Thyroid gland (tissue), 4 donors: Measurements from ENCODE around the gene OR4N5. TPM values are rescaled to one million over a fixed set of nuclear protein-coding genes. Genes with fewer than 3 reads are reported as not detected.

ENCODE experiments used
- DNase-seq, 2 donors: peaks; one replicate each; pipeline ENCODE4 v3.0.0-alpha.2; 2019
- H3K27ac ChIP-seq, 3 donors: fragments of 200-600 bp; sonication (generic); 1 replicate in 2 of 3; 2 replicates in 1 of 3; pipeline ENCODE4 v1.5.1; 2016 to 2019; ENCODE audit warnings: mild to moderate bottlenecking in 1 of 3, moderate library complexity in 1 of 3
- H3K27me3 ChIP-seq: fragments of 200-600 bp; sonication (generic); one replicate; pipeline ENCODE4 v1.5.1; 2019
- H3K36me3 ChIP-seq, 2 donors: fragments of 200-600 bp; sonication (generic); one replicate each; pipeline ENCODE4 v1.5.1; 2016 to 2019
- H3K4me1 ChIP-seq, 2 donors: fragments of 200-600 bp; sonication (generic); one replicate each; pipeline ENCODE4 v1.5.1; 2017 to 2019
- H3K4me3 ChIP-seq, 3 donors: fragments of 200-600 bp; sonication (generic); replicated peaks in 1 of 3; 1 replicate in 2 of 3; 2 replicates in 1 of 3; pipeline ENCODE4 v1.5.1; 2016; ENCODE audit warnings: mild to moderate bottlenecking in 1 of 3
- H3K9me3 ChIP-seq: fragments of 200-600 bp; sonication (generic); one replicate; pipeline ENCODE4 v1.5.1; 2017
- CTCF ChIP-seq, 6 experiments: fragments of 200-600 bp in 3 of 6; fragments of 450-650 bp in 3 of 6; sonication (generic) in 3 of 6; IDR thresholded peaks; one replicate each; pipeline ENCODE4 v1.5.1; 2016 to 2019; ENCODE audit warnings: antibody characterized with exemption in 6 of 6, mild to moderate bottlenecking in 2 of 6, inconsistent platforms in 1 of 6, moderate library complexity in 1 of 6
- POLR2A ChIP-seq, 2 donors: fragments of 450-650 bp; IDR thresholded peaks; one replicate each; pipeline ENCODE4 v1.6.1; 2017; ENCODE audit warnings: antibody characterized with exemption in 2 of 2, mild to moderate bottlenecking in 2 of 2, moderate library complexity in 1 of 2
- WGBS, 2 donors: methylation state at CpG; one replicate each; pipeline ENCODE4 v1.1.5; 2017; 5-methylcytosine and 5-hydroxymethylcytosine counted together
- intact Hi-C: fragments of 100-400 bp; cut with DNase I; formaldehyde crosslinking; loops from one replicate; pipeline ENCODE4 v1.15.1; 2023
- total RNA-seq, 4 donors: library from RNA; depleted of rRNA; stranded (reverse); fragments of >200 nt; gene quantifications; one replicate each; pipeline ENCODE4 v1.2.3, GENCODE V29; 2016

Gene OR4N5
- total RNA-seq, 4 donors from 2014 or later = not detected

- H3K9me3 ChIP-seq = no peaks in the 10 kb centered on the region
- no peak for DNase-seq
- H3K4me1 ChIP-seq = no peaks in the 10 kb centered on the region
- TF ChIP-seq CTCF (IDR thresholded peaks at IDR 0.05) = no peak
- TF ChIP-seq POLR2A (IDR thresholded peaks at IDR 0.05) = no peak
- H3K27me3 ChIP-seq = no peaks in the 10 kb centered on the region
- WGBS, 2 donors = 81% methylated on average over 3 of the region's 3 CpGs
- no peaks in the 10 kb centered on the region for H3K36me3 ChIP-seq
- no peak overlapping the region for H3K4me3 ChIP-seq
- intact Hi-C loops = no loop called here
- no peak overlapping the region for H3K27ac ChIP-seq
Measured at GRCh38 chr14:20112321-20112720, 26.3 kb upstream of the OR4N5 start.

- Histone ChIP-seq H3K27me3 (no peaks in the 10 kb centered on the region), H3K36me3 (no peaks in the 10 kb centered on the region), H3K9me3 (no peaks in the 10 kb centered on the region), H3K4me3 (no peak overlapping the region), H3K4me1 (no peaks in the 10 kb centered on the region), H3K27ac (no peak overlapping the region)
- DNase-seq = no peak
- TF ChIP-seq CTCF (IDR thresholded peaks at IDR 0.05) (no peak), POLR2A (IDR thresholded peaks at IDR 0.05) (no peak)
- intact Hi-C loops = no loop called here
- 46 to 58% methylated on average over 1 of the region's 1 CpG for WGBS, 2 donors
Measured at GRCh38 chr14:20116748-20117147, 21.9 kb upstream of the OR4N5 start.

GRCh38 chr14:20118795-20119194 lies 19.8 kb upstream of the OR4N5 start:
- TF ChIP-seq POLR2A (IDR thresholded peaks at IDR 0.05) (no peak), CTCF (IDR thresholded peaks at IDR 0.05) (no peak)
- H3K27ac ChIP-seq = no peak overlapping the region
- no peaks in the 10 kb centered on the region for H3K27me3 ChIP-seq
- H3K4me3 ChIP-seq = no peak overlapping the region
- no peak for DNase-seq
- no peaks in the 10 kb centered on the region for H3K9me3 ChIP-seq
- H3K36me3 ChIP-seq = no peaks in the 10 kb centered on the region
- 78 to 81% methylated on average over 5 of the region's 5 CpGs for WGBS, 2 donors
- H3K4me1 ChIP-seq = no peaks in the 10 kb centered on the region
- intact Hi-C loops = no loop called here

GRCh38 chr14:20143911-20144310 lies 5.3 kb downstream of the OR4N5 start:
- TF ChIP-seq POLR2A (IDR thresholded peaks at IDR 0.05) (no peak), CTCF (IDR thresholded peaks at IDR 0.05) (no peak)

GRCh38 chr14:20144820-20145219 lies 6.2 kb downstream of the OR4N5 start:
- no peak for DNase-seq
- TF ChIP-seq POLR2A (IDR thresholded peaks at IDR 0.05) (no peak), CTCF (IDR thresholded peaks at IDR 0.05) (no peak)
- Histone ChIP-seq H3K4me3 (no peak overlapping the region), H3K9me3 (no peaks in the 10 kb centered on the region), H3K27me3 (no peaks in the 10 kb centered on the region), H3K36me3 (no peaks in the 10 kb centered on the region), H3K27ac (no peak overlapping the region), H3K4me1 (no peaks in the 10 kb centered on the region)
- intact Hi-C loops = no loop called here
- 48 to 58% methylated on average over 1 of the region's 1 CpG for WGBS, 2 donors

More at GRCh38 chr14:20143911-20144310, 5.3 kb downstream of the OR4N5 start:
- Histone ChIP-seq H3K36me3 (no peaks in the 10 kb centered on the region), H3K9me3 (no peaks in the 10 kb centered on the region), H3K4me3 (no peak overlapping the region), H3K27me3 (no peaks in the 10 kb centered on the region), H3K27ac (no peak overlapping the region), H3K4me1 (no peaks in the 10 kb centered on the region)
- WGBS, 2 donors = 26 to 31% methylated on average over 7 of the region's 7 CpGs
- no peak for DNase-seq
- intact Hi-C loops = no loop called here
